ENCODE data around the gene LGALSL.
"Not testable (repeated sequence)": the region's sequence is repeated elsewhere in the genome, so short reads cannot be mapped to it uniquely, and the experiment has no call there.

LGALSL gene

DNA sequence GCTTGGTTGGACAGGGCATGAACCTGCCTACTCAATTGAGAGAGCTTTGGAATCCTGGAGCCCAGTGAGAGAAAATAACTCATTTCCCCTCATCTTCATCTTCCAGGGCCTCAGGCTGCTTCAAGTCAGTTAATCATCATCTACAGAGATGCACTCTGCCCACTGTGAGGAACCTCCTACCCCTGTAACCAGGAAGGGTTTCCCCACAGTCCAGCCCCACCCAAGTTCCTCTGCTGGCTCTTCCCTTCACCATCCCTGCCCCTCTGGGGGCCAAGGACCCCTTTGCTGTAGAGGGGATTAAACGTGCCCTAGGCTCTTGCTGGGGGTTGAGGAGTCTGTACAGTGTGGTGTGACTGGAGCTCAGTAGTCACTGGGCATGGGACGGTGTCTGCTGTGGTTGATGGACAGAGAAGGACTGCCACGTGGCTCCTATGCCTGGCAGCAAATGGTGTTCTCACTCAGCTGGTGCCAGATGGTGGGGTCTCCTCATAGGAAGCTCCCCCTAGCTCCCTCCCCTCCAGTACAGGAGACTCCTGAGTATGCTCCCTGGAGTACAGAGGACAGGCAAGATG, 29.5 kb upstream of the LGALSL start:
- Mint-ChIP-seq H3K4me3 (no peak overlapping the region), H3K9me3 (no peaks in the 10 kb centered on the region), H3K4me1 (no peaks in the 10 kb centered on the region), H3K36me3 (no peaks in the 10 kb centered on the region), H3K27ac (no peak overlapping the region), H3K27me3 (no peaks in the 10 kb centered on the region)
- ATAC-seq (ENCODE audit: low read depth) (no peak), DNase-seq (ENCODE audit: low spot score in 2 of 2) (no peak)

DNA sequence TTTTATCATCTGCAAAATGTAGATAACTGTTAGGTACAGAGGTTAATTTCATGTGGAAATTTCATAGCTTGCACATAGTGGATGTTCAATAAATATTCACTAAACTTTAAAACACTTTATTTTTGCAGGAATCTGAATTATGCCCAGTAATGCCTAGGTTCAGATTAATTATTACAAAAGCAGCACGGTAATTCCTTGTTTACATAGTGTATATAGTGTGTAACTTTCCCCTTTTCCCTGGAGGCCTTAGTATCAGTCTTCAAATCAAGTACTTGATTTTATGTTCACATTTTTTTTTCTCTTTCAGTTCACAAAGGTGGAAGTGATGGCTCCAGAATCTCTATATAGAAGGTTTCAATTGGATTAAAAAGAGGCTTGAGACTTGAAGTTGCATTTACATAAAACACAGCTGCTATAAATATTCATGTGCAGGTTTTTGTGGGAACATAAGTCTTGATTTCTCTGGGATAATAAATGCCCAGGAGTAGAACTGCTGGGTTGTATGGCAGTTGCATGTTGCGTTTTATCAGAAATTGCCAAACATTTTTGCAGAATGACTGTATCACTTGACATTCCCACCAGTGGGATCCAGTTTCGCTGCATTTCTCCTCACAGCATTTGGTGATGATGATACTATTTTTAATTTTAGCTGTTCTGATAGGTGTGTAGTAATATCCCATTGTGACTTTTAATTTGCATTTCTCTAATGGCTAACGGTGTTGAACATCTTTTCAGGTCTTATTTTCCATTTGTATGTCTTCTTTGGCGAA, 27.6 kb upstream of the LGALSL start:
- DNase-seq (ENCODE audit: low spot score in 2 of 2), result no peak

DNA sequence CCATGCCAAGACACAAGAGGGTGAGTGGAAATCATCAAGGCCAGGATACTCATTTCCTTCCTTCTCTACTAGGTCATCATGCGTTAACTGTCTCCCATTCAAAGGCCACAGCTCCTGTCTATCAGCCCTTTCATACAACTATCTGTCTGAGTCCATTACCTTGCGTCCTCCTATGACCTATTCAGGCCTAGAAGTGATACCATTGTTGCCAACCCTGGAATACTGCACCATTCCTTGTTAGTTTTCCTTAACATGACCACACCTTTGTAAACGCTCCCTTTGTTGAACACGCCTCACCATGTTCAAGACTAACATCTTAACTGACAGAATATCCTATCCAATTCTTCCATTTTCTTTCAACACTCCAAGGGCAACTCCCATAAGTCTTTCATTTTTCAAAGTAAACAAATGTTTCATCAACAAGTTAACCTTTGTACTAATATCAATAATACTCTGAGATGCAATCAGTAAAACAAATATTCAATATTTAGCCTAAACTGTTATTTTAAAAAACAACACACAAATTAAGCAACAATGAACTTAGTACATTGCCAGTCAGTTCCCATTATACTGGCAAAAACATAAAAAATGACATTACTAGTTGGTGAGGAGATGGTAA, 19.8 kb upstream of the LGALSL start:
- ATAC-seq (ENCODE audit: low read depth) (no peak), DNase-seq (ENCODE audit: low spot score in 2 of 2) (no peak)
- Mint-ChIP-seq H3K36me3 (peaks cover 8% of the 10 kb centered on the region), H3K27me3 (peaks cover 10% of the 10 kb centered on the region), H3K4me1 (no peaks in the 10 kb centered on the region), H3K9me3 (peaks cover 1% of the 10 kb centered on the region), H3K4me3 (no peak overlapping the region), H3K27ac (no peak overlapping the region)

More for the DNA sequence above, 27.6 kb upstream of the LGALSL start:
- no peaks in the 10 kb centered on the region for H3K27me3 Mint-ChIP-seq
- peaks cover 1% of the 10 kb centered on the region for H3K9me3 Mint-ChIP-seq
- H3K4me3 Mint-ChIP-seq, result no peak overlapping the region
- H3K4me1 Mint-ChIP-seq, result no peaks in the 10 kb centered on the region
- H3K27ac Mint-ChIP-seq, result no peak overlapping the region
- ATAC-seq (ENCODE audit: low read depth), result no peak
- H3K36me3 Mint-ChIP-seq, result no peaks in the 10 kb centered on the region

DNA sequence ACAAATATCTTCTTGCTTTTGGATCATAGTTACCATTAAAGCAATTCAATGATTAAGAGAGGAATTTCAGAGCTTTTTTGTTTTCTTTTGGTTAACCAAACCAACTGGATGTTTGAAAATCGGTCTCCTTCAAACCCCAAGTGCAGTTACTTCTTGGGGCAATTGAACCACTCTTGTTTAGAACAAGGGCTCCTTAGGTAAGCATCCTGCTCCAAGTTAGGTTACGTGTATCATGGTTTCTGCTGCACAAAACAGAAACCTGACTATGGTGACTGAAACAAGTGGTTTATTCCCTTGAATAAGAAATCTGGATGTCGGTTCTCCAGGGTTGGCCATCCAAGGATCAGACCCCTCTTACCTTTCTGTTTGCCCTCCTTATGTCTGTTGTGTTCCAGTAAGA, 16.1 kb upstream of the LGALSL start:
- Mint-ChIP-seq H3K27ac (no peak overlapping the region), H3K4me3 (no peak overlapping the region), H3K36me3 (peaks cover 7% of the 10 kb centered on the region), H3K27me3 (peaks cover 13% of the 10 kb centered on the region), H3K4me1 (no peaks in the 10 kb centered on the region), H3K9me3 (no peaks in the 10 kb centered on the region)
- no peak for DNase-seq (ENCODE audit: low spot score in 2 of 2)
- no peak for ATAC-seq (ENCODE audit: low read depth)

DNA sequence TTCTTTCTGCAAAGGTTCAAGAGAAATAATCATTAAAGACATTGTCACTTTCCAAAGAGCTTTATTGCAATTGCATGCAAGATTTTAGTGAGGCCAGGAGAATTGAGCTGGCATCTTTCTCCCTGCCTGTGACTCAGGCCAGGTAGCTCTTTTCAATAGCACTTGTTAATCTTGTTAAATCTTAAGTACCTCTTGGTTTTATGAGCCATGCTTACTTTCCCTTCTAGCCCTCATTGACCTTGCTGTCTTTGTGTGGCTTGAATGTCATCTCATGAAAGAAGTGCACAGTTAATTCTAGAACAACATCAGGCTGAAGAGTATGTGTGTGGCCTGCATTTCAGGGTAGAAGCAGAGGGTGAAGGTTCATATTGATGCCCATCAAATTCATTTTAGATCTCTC, 14.8 kb upstream of the LGALSL start:
- H3K27me3 Mint-ChIP-seq, result peaks cover 12% of the 10 kb centered on the region
- ATAC-seq (ENCODE audit: low read depth), result no peak
- no peaks in the 10 kb centered on the region for H3K4me1 Mint-ChIP-seq
- peaks cover 6% of the 10 kb centered on the region for H3K36me3 Mint-ChIP-seq
- H3K27ac Mint-ChIP-seq, result no peak overlapping the region
- DNase-seq (ENCODE audit: low spot score in 2 of 2), result no peak
- no peaks in the 10 kb centered on the region for H3K9me3 Mint-ChIP-seq
- no peak overlapping the region for H3K4me3 Mint-ChIP-seq

DNA sequence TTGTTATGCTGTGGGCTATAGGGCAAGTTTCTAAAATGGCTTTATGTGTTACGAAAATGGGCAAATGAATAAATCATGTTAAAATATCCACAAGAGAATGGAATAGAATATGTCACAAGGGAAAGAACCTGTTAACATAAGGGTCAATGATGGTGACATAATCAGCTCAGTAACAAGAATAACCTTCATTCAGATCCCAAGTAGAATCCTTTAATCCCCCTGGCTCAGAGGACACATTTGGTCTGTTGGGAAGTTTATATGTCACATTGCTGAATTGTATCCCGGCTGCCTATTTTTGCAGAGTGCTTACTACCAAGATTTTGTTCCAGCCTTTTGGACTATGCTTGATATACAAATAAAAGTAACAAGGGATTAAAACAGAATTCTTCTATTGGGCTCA, 13.1 kb upstream of the LGALSL start:
- no peak for ATAC-seq (ENCODE audit: low read depth)
- Mint-ChIP-seq H3K27me3 (peaks cover 11% of the 10 kb centered on the region), H3K4me3 (no peak overlapping the region), H3K36me3 (peaks cover 6% of the 10 kb centered on the region), H3K4me1 (peaks cover 3% of the 10 kb centered on the region), H3K27ac (no peak overlapping the region), H3K9me3 (no peaks in the 10 kb centered on the region)
- no peak for DNase-seq (ENCODE audit: low spot score in 2 of 2)

DNA sequence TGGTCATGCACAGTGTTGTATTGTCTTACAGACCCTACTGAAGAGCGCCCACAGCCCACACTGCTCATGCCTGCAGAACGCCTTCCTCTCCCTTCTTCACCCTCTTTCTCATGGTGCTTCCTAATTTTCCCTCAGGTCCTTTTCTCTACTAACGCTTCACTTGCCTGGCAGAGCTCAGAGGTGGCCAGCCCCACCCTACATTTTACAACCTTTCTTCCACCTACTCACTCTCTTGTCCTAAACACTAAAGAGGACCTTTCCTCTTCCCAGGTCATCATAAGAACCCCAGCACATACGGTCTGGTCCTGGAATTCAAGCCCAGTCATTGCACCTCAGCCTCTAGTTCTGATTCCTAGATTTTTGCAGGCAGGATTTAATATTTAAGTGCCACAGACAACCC, 11.7 kb upstream of the LGALSL start:
- Mint-ChIP-seq H3K27ac (no peak overlapping the region), H3K27me3 (peaks cover 6% of the 10 kb centered on the region)
- ATAC-seq (ENCODE audit: low read depth), result no peak

DNA sequence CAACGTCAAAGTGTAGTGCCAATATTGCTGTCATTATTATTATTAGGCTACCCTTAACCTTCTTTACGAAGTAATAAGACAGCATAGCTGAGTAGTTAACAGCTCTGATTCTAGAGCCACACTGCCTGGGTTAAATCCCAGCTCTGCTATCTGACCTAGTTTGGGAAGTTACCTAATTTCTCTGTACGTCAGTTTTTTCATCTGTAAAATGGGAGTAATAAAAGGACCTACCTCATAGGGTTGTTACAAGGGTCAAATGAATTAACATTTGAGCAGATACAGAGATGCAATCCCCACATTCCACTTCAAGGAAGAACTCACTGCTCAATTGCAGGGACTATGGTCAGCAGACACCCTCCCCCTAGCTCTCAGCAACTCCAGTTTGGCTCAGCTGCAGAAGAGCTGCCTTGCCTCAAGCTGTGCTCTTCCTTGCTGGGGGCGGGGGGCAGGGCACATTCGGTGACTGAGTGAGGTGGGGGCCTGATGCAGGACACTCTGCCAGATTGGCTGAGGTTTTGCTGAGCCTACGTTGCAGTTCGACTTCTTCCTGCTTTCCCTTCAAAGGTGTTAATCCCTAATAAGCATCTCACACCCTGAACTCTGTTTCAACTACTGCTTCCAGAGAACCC, 11.0 kb upstream of the LGALSL start:
- Mint-ChIP-seq H3K4me3 (no peak overlapping the region), H3K9me3 (no peaks in the 10 kb centered on the region), H3K4me1 (peaks cover 3% of the 10 kb centered on the region)

More for the DNA sequence above, 11.7 kb upstream of the LGALSL start:
- Mint-ChIP-seq H3K4me1 (peaks cover 3% of the 10 kb centered on the region), H3K36me3 (peaks cover 3% of the 10 kb centered on the region), H3K9me3 (no peaks in the 10 kb centered on the region), H3K4me3 (no peak overlapping the region)
- DNase-seq (ENCODE audit: low spot score in 2 of 2), result no peak

DNA sequence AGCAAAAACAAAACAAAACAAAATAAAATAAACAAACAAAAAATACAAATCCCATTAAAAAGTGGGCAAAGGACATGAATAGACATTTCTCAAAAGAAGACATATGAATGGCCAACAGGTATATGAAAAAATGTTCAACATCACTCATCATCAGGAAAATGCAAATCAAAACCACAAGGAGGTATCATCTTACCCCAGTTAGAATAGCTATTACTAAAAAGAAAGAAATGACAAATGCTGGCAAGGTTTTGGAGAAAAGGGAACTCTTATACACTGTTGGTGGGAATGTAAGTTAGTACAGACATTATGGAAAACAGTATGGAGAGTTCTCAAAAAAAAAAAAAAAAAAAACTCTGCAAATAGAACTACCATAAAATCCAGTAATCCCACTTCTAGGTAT, 8.0 kb upstream of the LGALSL start:
- not testable (repeated sequence) for H3K4me1 Mint-ChIP-seq; H3K27me3 Mint-ChIP-seq; H3K4me3 Mint-ChIP-seq; H3K9me3 Mint-ChIP-seq; H3K36me3 Mint-ChIP-seq; ATAC-seq (ENCODE audit: low read depth); DNase-seq (ENCODE audit: low spot score in 2 of 2); H3K27ac Mint-ChIP-seq

More for the DNA sequence above, 11.0 kb upstream of the LGALSL start:
- Mint-ChIP-seq H3K27me3 (peaks cover 6% of the 10 kb centered on the region), H3K27ac (no peak overlapping the region), H3K36me3 (peaks cover 3% of the 10 kb centered on the region)
- DNase-seq (ENCODE audit: low spot score in 2 of 2), result no peak
- ATAC-seq (ENCODE audit: low read depth), result no peak

DNA sequence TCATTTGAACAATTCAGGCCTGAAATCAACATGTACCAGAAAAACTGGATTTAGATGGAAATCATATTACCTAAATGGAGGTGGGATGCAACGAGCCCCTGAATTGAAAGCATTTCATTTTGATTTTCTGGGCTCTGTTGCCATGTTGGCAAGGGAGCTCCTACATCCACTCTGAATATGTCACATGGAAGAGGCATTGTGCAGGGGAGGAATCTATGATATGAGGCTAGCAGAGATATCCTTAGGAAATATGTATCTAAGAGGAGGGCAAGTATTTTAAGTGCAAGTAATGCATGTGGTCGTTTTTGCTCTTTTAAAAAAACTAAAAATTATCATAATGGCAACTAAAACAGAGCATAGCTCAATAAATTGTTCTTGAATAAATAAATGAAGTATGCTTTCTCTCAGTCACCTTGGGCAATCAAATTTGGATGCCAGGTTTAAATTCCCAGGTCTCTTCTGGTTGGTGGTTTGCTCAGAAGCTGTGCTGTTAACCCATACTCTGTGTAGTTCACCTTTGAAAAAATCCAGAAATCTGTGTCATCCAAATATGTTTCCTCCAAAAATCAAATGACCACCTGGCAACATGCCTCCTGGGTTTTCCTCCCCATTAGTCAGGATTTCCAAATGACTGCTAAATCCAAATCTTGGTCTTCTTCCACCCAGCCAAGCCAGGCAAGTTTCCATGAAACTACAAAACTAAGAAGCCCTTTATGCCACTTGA, 6.5 kb upstream of the LGALSL start:
- H3K9me3 Mint-ChIP-seq, result no peaks in the 10 kb centered on the region
- H3K27me3 Mint-ChIP-seq, result peaks cover 1% of the 10 kb centered on the region
- no peak overlapping the region for H3K4me3 Mint-ChIP-seq
- no peak for ATAC-seq (ENCODE audit: low read depth)
- no peak overlapping the region for H3K27ac Mint-ChIP-seq
- no peak for DNase-seq (ENCODE audit: low spot score in 2 of 2)
- peaks cover 3% of the 10 kb centered on the region for H3K4me1 Mint-ChIP-seq
- H3K36me3 Mint-ChIP-seq, result no peaks in the 10 kb centered on the region

DNA sequence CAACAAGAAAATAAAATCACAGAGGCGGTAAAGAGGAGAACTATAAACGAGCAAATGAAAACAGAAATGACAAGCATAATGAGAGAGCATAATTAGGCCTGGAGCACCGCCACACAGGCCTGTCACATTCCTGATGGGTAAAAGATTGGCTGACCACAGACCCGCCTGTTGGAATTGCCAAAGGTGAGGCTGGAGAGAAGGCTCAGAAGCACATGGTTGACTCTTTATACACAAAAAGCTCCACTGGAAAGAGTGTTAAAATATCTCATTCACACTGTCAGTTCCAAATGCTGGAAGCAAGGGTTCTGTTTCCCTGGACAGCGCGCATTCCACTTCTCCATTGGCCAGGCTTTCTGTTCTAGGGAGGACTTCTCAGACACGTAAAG, 5.9 kb upstream of the LGALSL start:
- ATAC-seq (ENCODE audit: low read depth) (no peak), DNase-seq (ENCODE audit: low spot score in 2 of 2) (no peak)
- Mint-ChIP-seq H3K36me3 (no peaks in the 10 kb centered on the region), H3K4me1 (peaks cover 3% of the 10 kb centered on the region), H3K27ac (no peak overlapping the region), H3K27me3 (no peaks in the 10 kb centered on the region), H3K4me3 (no peak overlapping the region), H3K9me3 (no peaks in the 10 kb centered on the region)

DNA sequence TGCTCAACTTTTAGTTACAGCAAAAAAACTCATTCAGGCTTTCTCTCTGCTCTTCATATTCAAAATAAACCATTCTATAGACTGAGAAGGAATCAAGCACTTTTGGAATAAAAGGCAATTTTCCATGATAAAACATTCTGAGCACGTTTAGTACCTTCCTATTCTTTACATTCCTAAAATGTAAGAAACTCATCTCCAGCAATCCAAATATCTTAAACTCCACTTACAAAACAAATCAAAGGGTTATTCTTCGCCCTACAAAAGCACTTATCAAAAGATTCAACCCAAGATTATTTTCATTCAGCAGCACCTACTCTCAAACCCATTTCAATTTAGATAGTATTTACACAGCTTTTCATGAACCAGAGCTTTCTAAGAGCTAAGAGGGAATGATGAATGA, 2.9 kb upstream of the LGALSL start:
- no peaks in the 10 kb centered on the region for H3K27me3 Mint-ChIP-seq
- H3K9me3 Mint-ChIP-seq, result no peaks in the 10 kb centered on the region
- H3K4me3 Mint-ChIP-seq, result no peak overlapping the region
- DNase-seq (ENCODE audit: low spot score in 2 of 2) (no peak), ATAC-seq (ENCODE audit: low read depth) (no peak)
- H3K27ac Mint-ChIP-seq, result no peak overlapping the region
- peaks cover 4% of the 10 kb centered on the region for H3K4me1 Mint-ChIP-seq
- no peaks in the 10 kb centered on the region for H3K36me3 Mint-ChIP-seq

DNA sequence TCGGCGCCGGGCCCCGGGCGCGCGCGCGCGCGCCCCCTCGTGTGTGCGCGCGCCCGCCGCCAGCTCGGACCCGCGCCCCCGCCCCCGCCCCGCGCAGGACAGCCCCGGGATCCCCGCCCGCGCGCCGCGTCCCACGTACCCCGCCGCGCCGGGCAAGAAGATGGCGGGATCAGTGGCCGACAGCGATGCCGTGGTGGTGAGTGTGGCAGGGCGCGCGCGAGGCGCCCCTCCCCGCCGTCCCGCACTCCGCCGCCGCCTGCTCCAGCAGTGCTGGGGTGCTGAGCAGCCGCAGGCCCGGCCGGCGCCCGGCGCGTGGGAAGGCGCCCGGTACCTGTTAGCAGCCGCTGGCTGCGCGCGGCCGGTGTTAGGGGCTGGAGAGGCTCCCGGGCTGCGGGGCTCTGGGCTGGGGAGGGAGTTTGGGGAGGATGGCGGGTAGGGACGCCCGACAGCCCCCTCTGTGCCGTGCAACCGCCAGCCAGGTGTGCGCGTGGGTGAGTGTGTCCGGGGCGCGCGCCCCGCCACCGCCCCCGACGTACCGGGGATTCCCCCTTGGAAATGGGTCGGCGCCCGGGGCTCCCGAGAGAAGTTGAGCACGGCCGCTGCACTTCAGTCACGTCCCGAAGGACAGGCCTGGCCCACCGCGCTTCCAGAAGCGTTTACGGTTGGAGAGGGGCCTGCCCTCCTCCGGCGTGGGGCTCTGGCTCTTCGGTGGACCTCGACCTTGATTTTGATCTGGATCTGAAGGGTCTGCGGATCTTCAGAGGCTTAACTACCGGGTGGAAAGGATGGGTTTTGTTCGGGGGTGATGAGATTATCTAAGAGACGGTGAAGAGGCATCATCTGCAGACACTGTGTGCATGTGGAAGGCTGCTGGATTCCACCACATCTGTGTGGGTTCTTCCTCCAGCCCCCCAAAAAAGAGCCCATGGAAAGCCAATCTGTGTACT, 697 bp downstream of the LGALSL start:
- Mint-ChIP-seq H3K27me3 (no peaks in the 10 kb centered on the region), H3K4me1 (peaks cover 4% of the 10 kb centered on the region), H3K9me3 (no peaks in the 10 kb centered on the region), H3K27ac (no peak overlapping the region), H3K4me3 (peak overlapping the region; percentile 70), H3K36me3 (no peaks in the 10 kb centered on the region)
- peak; percentile 52 to 68 for DNase-seq (ENCODE audit: low spot score in 2 of 2)
- peak; percentile 75 for ATAC-seq (ENCODE audit: low read depth)
